ENCODE measurements around the gene LYSET. TPM values are rescaled to one million over a fixed set of nuclear protein-coding genes. Genes with fewer than 3 reads are reported as not detected.
"Not testable (repeated sequence)": the region's sequence is repeated elsewhere in the genome, so short reads cannot be mapped to it uniquely, and the experiment has no call there.

Gene LYSET
- polyA plus RNA-seq, 3 donors from 2014 or later: 29.9 to 31.8 (median 30.3) TPM

- H3K36me3 Mint-ChIP-seq: peaks cover 18 to 50% (median 24%) of the 10 kb centered on the region in 3 donors
- H3K27ac Mint-ChIP-seq: no peak overlapping the region
- H3K9me3 Mint-ChIP-seq: no peaks in the 10 kb centered on the region
- H3K4me1 Mint-ChIP-seq: no peaks in the 10 kb centered on the region
- no peak overlapping the region for H3K4me3 Mint-ChIP-seq
- H3K27me3 Mint-ChIP-seq (ENCODE audit: low read depth in 3 of 3): peaks cover 0 to 2% (median 1%) of the 10 kb centered on the region in 3 donors
- DNase-seq: peak; percentile 8 to 40 (median 32)
These were observed 34.1 kb downstream of the LYSET start for GRCh38 chr14:93219103-93219726.

GRCh38 chr14:93220509-93220908, 35.4 kb downstream of the LYSET start:
- DNase-seq: no peak
- Mint-ChIP-seq H3K36me3 (peaks cover 22 to 52% (median 24%) of the 10 kb centered on the region in 3 donors), H3K27me3 (ENCODE audit: low read depth in 3 of 3) (peaks cover 0 to 1% (median 0%) of the 10 kb centered on the region in 3 donors), H3K4me1 (no peaks in the 10 kb centered on the region), H3K27ac (no peak overlapping the region), H3K4me3 (no peak overlapping the region), H3K9me3 (no peaks in the 10 kb centered on the region)

- H3K4me1 Mint-ChIP-seq: no peaks in the 10 kb centered on the region
- peaks cover 0 to 2% (median 0%) of the 10 kb centered on the region in 3 donors for H3K27me3 Mint-ChIP-seq (ENCODE audit: low read depth in 3 of 3)
- no peak overlapping the region for H3K4me3 Mint-ChIP-seq
- no peaks in the 10 kb centered on the region for H3K9me3 Mint-ChIP-seq
- H3K36me3 Mint-ChIP-seq: peaks cover 28 to 63% (median 40%) of the 10 kb centered on the region in 3 donors
- H3K27ac Mint-ChIP-seq: no peak overlapping the region
- no peak for DNase-seq
These were observed 38.4 kb downstream of the LYSET start for GRCh38 chr14:93223565-93223964.

- H3K27me3 Mint-ChIP-seq (ENCODE audit: low read depth in 3 of 3): peaks cover 0 to 2% (median 0%) of the 10 kb centered on the region in 3 donors
These were observed 43.4 kb downstream of the LYSET start for GRCh38 chr14:93228550-93228949.

GRCh38 chr14:93230539-93230938, 45.4 kb downstream of the LYSET start:
- peak overlapping the region in 2 of 5 donors; percentile 9 to 60 for H3K4me3 Mint-ChIP-seq
- peaks cover 0 to 1% (median 0%) of the 10 kb centered on the region in 6 donors for H3K9me3 Mint-ChIP-seq
- peaks cover 5 to 10% of the 10 kb centered on the region in 2 donors for H3K4me1 Mint-ChIP-seq
- DNase-seq: no peak
- no peak overlapping the region for H3K27ac Mint-ChIP-seq
- H3K27me3 Mint-ChIP-seq (ENCODE audit: low read depth in 3 of 3): peaks cover 0 to 4% (median 0%) of the 10 kb centered on the region in 3 donors
- peaks cover 14 to 37% (median 26%) of the 10 kb centered on the region in 3 donors for H3K36me3 Mint-ChIP-seq

More at GRCh38 chr14:93228550-93228949, 43.4 kb downstream of the LYSET start:
- Mint-ChIP-seq H3K27ac (no peak overlapping the region), H3K9me3 (peaks cover 0 to 1% (median 0%) of the 10 kb centered on the region in 6 donors), H3K4me3 (no peak overlapping the region), H3K36me3 (peaks cover 18 to 49% (median 29%) of the 10 kb centered on the region in 3 donors), H3K4me1 (peaks cover 5 to 10% of the 10 kb centered on the region in 2 donors)
- DNase-seq: no peak

- H3K9me3 Mint-ChIP-seq: peaks cover 0 to 1% (median 0%) of the 10 kb centered on the region in 6 donors
- H3K4me3 Mint-ChIP-seq: peak overlapping the region in 2 of 5 donors; percentile 13 to 60
- peaks cover 0 to 1% (median 0%) of the 10 kb centered on the region in 3 donors for H3K27me3 Mint-ChIP-seq (ENCODE audit: low read depth in 3 of 3)
- no peak for DNase-seq
- no peak overlapping the region for H3K27ac Mint-ChIP-seq
- H3K36me3 Mint-ChIP-seq: peaks cover 14 to 29% (median 18%) of the 10 kb centered on the region in 3 donors
- H3K4me1 Mint-ChIP-seq: peaks cover 5 to 10% of the 10 kb centered on the region in 2 donors
These were observed 46.2 kb downstream of the LYSET start for GRCh38 chr14:93231129-93231979.

GRCh38 chr14:93232159-93232558, 47.0 kb downstream of the LYSET start:
- H3K36me3 Mint-ChIP-seq: peaks cover 10 to 24% (median 14%) of the 10 kb centered on the region in 3 donors
- no peak for DNase-seq
- peak overlapping the region in 1 of 6 donors; percentile 35 for H3K27ac Mint-ChIP-seq

GRCh38 chr14:93233078-93233477, 48.0 kb downstream of the LYSET start:
- H3K9me3 Mint-ChIP-seq; H3K27me3 Mint-ChIP-seq (ENCODE audit: low read depth in 3 of 3); DNase-seq; H3K27ac Mint-ChIP-seq; H3K4me3 Mint-ChIP-seq: not testable (repeated sequence)
- peaks cover 5 to 10% of the 10 kb centered on the region in 2 donors for H3K4me1 Mint-ChIP-seq
- peaks cover under 1 to 15% (median 5%) of the 10 kb centered on the region in 3 donors for H3K36me3 Mint-ChIP-seq

More at GRCh38 chr14:93232159-93232558, 47.0 kb downstream of the LYSET start:
- peaks cover 5 to 10% of the 10 kb centered on the region in 2 donors for H3K4me1 Mint-ChIP-seq
- no peak overlapping the region for H3K4me3 Mint-ChIP-seq
- H3K27me3 Mint-ChIP-seq (ENCODE audit: low read depth in 3 of 3): peaks cover 0 to 1% (median 0%) of the 10 kb centered on the region in 3 donors
- peaks cover 0 to 1% (median 0%) of the 10 kb centered on the region in 6 donors for H3K9me3 Mint-ChIP-seq

- H3K4me3 Mint-ChIP-seq: no peak overlapping the region
- DNase-seq: no peak
- H3K9me3 Mint-ChIP-seq: peaks cover 0 to 1% (median 0%) of the 10 kb centered on the region in 6 donors
- H3K4me1 Mint-ChIP-seq: peaks cover 5 to 10% of the 10 kb centered on the region in 2 donors
- H3K27ac Mint-ChIP-seq: no peak overlapping the region
- peaks cover 0 to 1% (median 0%) of the 10 kb centered on the region in 3 donors for H3K27me3 Mint-ChIP-seq (ENCODE audit: low read depth in 3 of 3)
- H3K36me3 Mint-ChIP-seq: peaks cover 0 to 1% (median 0%) of the 10 kb centered on the region in 3 donors
These were observed 49.7 kb downstream of the LYSET start for GRCh38 chr14:93234798-93235197.

Other genes starting within 250 kb of the LYSET start
- gene ITPK1, start 69.4 kb upstream of the LYSET start, polyA plus RNA-seq: 10 to 100 TPM; 19.5 to 53.0 (median 21.7) TPM
- 100 to 1,000 TPM in 1 of 3 donors, 10 to 100 TPM in 2; 68.0 to 124 (median 90.4) TPM for gene MOAP1, start 420 bp upstream of the LYSET start, polyA plus RNA-seq
- 10 to 100 TPM; 22.1 to 24.8 (median 22.4) TPM for gene GON7, start 21.7 kb downstream of the LYSET start, polyA plus RNA-seq
- gene UBR7, start 21.9 kb downstream of the LYSET start, polyA plus RNA-seq: 10 to 100 TPM; 29.8 to 76.1 (median 43.4) TPM
- gene BTBD7, start 147.7 kb downstream of the LYSET start, polyA plus RNA-seq: 10 to 100 TPM in 2 of 3 donors, 1 to 10 TPM in 1; 6.2 to 11.6 (median 10.6) TPM
- gene COX8C, start 161.9 kb downstream of the LYSET start, polyA plus RNA-seq: not detected
- not detected for gene UNC79, start 245.6 kb downstream of the LYSET start, polyA plus RNA-seq

Data from immature natural killer cell (primary cell).